Measurements from ENCODE around the gene ZCCHC8.

GRCh38 chr12:122449317-122449716 is 51.4 kb downstream of the ZCCHC8 start:
- TF ChIP-seq POLR2A (IDR thresholded peaks at IDR 0.05; ENCODE audit: low read length), result no peak
- TF ChIP-seq GATA1 (IDR thresholded peaks at IDR 0.05; ENCODE audit: low read depth, low read length), result no peak

All from erythroblast (primary cell).